NT2/D1 (cell line): ENCODE results near the gene TPX2.

ENCODE experiments used
- SUZ12 ChIP-seq: IDR thresholded peaks from 2 replicates; pipeline ENCODE4 v1.6.1; 2011; ENCODE audit not compliant: insufficient read length, insufficient read depth; ENCODE audit errors: extremely low read depth
- YY1 ChIP-seq: IDR thresholded peaks from 2 replicates; pipeline ENCODE4 v1.6.1; 2011; ENCODE audit not compliant: insufficient read length, insufficient read depth
- ZNF274 ChIP-seq: IDR thresholded peaks from 2 replicates; pipeline ENCODE4 v1.6.1; 2011; ENCODE audit warnings: mild to moderate bottlenecking, low read depth, low read length

GRCh38 chr20:31698243-31698802 is 40.8 kb upstream of the TPX2 start:
- TF ChIP-seq YY1 (no peak), ZNF274 (no peak), SUZ12 (no peak)
